ENCODE measurements around the gene AGPAT2.

AGPAT2 gene

GRCh38 chr9:136700959-136701667 is 13.9 kb upstream of the AGPAT2 start:
- no peak for DNase-seq (ENCODE audit: low read depth)

- peak; percentile 61 for DNase-seq (ENCODE audit: low read depth)
These were observed 13.0 kb upstream of the AGPAT2 start for GRCh38 chr9:136700304-136700703.

GRCh38 chr9:136698635-136699246 is 11.5 kb upstream of the AGPAT2 start:
- DNase-seq (ENCODE audit: low read depth) = no peak

GRCh38 chr9:136697821-136698526 is 10.7 kb upstream of the AGPAT2 start:
- no peak for DNase-seq (ENCODE audit: low read depth)

GRCh38 chr9:136697146-136697820 is 10.0 kb upstream of the AGPAT2 start:
- DNase-seq (ENCODE audit: low read depth) = no peak

- DNase-seq (ENCODE audit: low read depth) = no peak
These were observed 9.2 kb upstream of the AGPAT2 start for GRCh38 chr9:136696502-136696901.

- no peak for DNase-seq (ENCODE audit: low read depth)
These were observed 8.7 kb upstream of the AGPAT2 start for GRCh38 chr9:136695955-136696354.

GRCh38 chr9:136695435-136695895 is 8.2 kb upstream of the AGPAT2 start:
- no peak for DNase-seq (ENCODE audit: low read depth)

GRCh38 chr9:136694872-136695247 is 7.6 kb upstream of the AGPAT2 start:
- no peak for DNase-seq (ENCODE audit: low read depth)

GRCh38 chr9:136694163-136694871 is 7.1 kb upstream of the AGPAT2 start:
- DNase-seq (ENCODE audit: low read depth) = peak; percentile 18

GRCh38 chr9:136693490-136694162 is 6.4 kb upstream of the AGPAT2 start:
- peak; percentile 15 for DNase-seq (ENCODE audit: low read depth)

- DNase-seq (ENCODE audit: low read depth) = no peak
These were observed 5.9 kb upstream of the AGPAT2 start for GRCh38 chr9:136693135-136693489.

GRCh38 chr9:136692185-136693134 is 5.2 kb upstream of the AGPAT2 start:
- no peak for DNase-seq (ENCODE audit: low read depth)

- DNase-seq (ENCODE audit: low read depth) = no peak
These were observed 4.3 kb upstream of the AGPAT2 start for GRCh38 chr9:136691316-136692184.

- DNase-seq (ENCODE audit: low read depth) = no peak
These were observed 3.6 kb upstream of the AGPAT2 start for GRCh38 chr9:136690806-136691261.

- no peak for DNase-seq (ENCODE audit: low read depth)
These were observed 3.0 kb upstream of the AGPAT2 start for GRCh38 chr9:136690104-136690805.

- no peak for DNase-seq (ENCODE audit: low read depth)
These were observed 1.8 kb upstream of the AGPAT2 start for GRCh38 chr9:136689108-136689460.

- no peak for DNase-seq (ENCODE audit: low read depth)
These were observed 1.2 kb upstream of the AGPAT2 start for GRCh38 chr9:136688274-136689107.
